Measurements from ENCODE around the gene KRT26.

Gene KRT26

DNA sequence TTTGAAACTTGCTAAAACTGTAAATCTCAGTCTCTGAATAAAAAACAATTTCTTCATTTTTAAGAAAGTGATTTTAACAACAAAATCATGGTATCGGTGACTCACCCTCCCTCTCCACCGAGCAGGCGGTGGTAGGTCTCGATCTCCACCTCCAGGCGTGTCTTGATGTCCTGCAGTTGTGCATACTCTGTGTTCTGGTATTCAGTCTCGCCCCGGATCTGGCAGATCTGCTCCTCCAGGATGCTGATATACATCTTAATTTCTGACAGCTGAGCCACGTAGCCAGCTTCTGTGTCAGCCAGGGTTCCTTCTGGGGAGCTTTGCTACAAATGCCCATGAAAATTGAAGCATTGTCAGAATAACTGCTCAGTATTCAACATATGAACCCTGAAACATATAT lies 53.1 kb downstream of the KRT26 start:
- Histone ChIP-seq H3K27ac (ENCODE audit: low read length) (no peak overlapping the region), H2AFZ (ENCODE audit: low read length) (no peak overlapping the region), H3K9me3 (replicated peaks; ENCODE audit: insufficient read depth, low read length) (no peaks in the 10 kb centered on the region), H3K27me3 (replicated peaks; ENCODE audit: insufficient read depth, low read length) (no peaks in the 10 kb centered on the region), H3K79me2 (ENCODE audit: low read length) (no peaks in the 10 kb centered on the region), H3K9ac (ENCODE audit: low read length) (no peak overlapping the region), H3K9me2 (replicated peaks; ENCODE audit: insufficient read depth, low read length) (no peaks in the 10 kb centered on the region), H3F3A (ENCODE audit: insufficient read depth, low read length) (no peaks in the 10 kb centered on the region), H3K4me2 (ENCODE audit: low read depth, low read length) (no peak overlapping the region), H3K4me1 (ENCODE audit: low read length) (no peaks in the 10 kb centered on the region), H3K36me3 (replicated peaks; ENCODE audit: insufficient read depth, low read length) (no peaks in the 10 kb centered on the region), H3K4me3 (ENCODE audit: low read length) (no peak overlapping the region), H4K20me1 (ENCODE audit: insufficient read depth, low read length) (no peaks in the 10 kb centered on the region)
- DNase-seq = no peak
- TF ChIP-seq EZH2 (optimal IDR thresholded peaks at IDR 0.05; ENCODE audit: low read depth, low read length) = no peak
- no peak for TF ChIP-seq EZH2phosphoT487 (IDR thresholded peaks at IDR 0.05; ENCODE audit: low read length)
- TF ChIP-seq, protein P1, sequence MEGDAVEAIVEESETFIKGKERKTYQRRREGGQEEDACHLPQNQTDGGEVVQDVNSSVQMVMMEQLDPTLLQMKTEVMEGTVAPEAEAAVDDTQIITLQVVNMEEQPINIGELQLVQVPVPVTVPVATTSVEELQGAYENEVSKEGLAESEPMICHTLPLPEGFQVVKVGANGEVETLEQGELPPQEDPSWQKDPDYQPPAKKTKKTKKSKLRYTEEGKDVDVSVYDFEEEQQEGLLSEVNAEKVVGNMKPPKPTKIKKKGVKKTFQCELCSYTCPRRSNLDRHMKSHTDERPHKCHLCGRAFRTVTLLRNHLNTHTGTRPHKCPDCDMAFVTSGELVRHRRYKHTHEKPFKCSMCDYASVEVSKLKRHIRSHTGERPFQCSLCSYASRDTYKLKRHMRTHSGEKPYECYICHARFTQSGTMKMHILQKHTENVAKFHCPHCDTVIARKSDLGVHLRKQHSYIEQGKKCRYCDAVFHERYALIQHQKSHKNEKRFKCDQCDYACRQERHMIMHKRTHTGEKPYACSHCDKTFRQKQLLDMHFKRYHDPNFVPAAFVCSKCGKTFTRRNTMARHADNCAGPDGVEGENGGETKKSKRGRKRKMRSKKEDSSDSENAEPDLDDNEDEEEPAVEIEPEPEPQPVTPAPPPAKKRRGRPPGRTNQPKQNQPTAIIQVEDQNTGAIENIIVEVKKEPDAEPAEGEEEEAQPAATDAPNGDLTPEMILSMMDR (IDR thresholded peaks at IDR 0.05; ENCODE audit: low read length) = no peak

GRCh38 chr17:40717776-40718175 lies 54.2 kb downstream of the KRT26 start:
- Histone ChIP-seq H3K9me3 (replicated peaks; ENCODE audit: insufficient read depth, low read length) (no peaks in the 10 kb centered on the region), H3K4me1 (ENCODE audit: low read length) (no peaks in the 10 kb centered on the region), H3K79me2 (ENCODE audit: low read length) (no peaks in the 10 kb centered on the region), H3K4me3 (ENCODE audit: low read length) (no peak overlapping the region), H3K27ac (ENCODE audit: low read length) (no peak overlapping the region), H3K27me3 (replicated peaks; ENCODE audit: insufficient read depth, low read length) (no peaks in the 10 kb centered on the region), H3K4me2 (ENCODE audit: low read depth, low read length) (no peak overlapping the region), H2AFZ (ENCODE audit: low read length) (no peak overlapping the region), H3K9me2 (replicated peaks; ENCODE audit: insufficient read depth, low read length) (no peaks in the 10 kb centered on the region), H3F3A (ENCODE audit: insufficient read depth, low read length) (no peaks in the 10 kb centered on the region), H3K9ac (ENCODE audit: low read length) (no peak overlapping the region), H3K36me3 (replicated peaks; ENCODE audit: insufficient read depth, low read length) (no peaks in the 10 kb centered on the region), H4K20me1 (ENCODE audit: insufficient read depth, low read length) (no peaks in the 10 kb centered on the region)
- DNase-seq = no peak
- TF ChIP-seq, protein P1 (IDR thresholded peaks at IDR 0.05; ENCODE audit: low read length) = no peak
- TF ChIP-seq EZH2phosphoT487 (IDR thresholded peaks at IDR 0.05; ENCODE audit: low read length) = no peak
- TF ChIP-seq EZH2 (optimal IDR thresholded peaks at IDR 0.05; ENCODE audit: low read depth, low read length) = no peak
